Endothelial cell of umbilical vein (primary cell): Measurements from ENCODE around the gene CRKL. TPM values are rescaled to one million over a fixed set of nuclear protein-coding genes. Genes with fewer than 3 reads are reported as not detected.

ENCODE experiments used
- BruUV-seq: library from RNA; stranded (reverse); fragments of 400-500 nt; replicated peaks from 2 replicates; lab custom pipeline; 2021; lab: Mats Ljungman, UMichigan
- CTCF ChIA-PET: fragments of 300-600, 350-600 bp; sonication (Branson Sonifier 250); formaldehyde crosslinking; loops from one replicate; lab custom pipeline; 2021; ENCODE audit warnings: antibody characterized with exemption, inconsistent platforms; lab: Charles Lee
- POLR2A ChIA-PET: fragments of 300-600, 350-600 bp; sonication (Branson Sonifier 250); formaldehyde crosslinking; loops from one replicate; lab custom pipeline; 2021; ENCODE audit warnings: antibody characterized with exemption, inconsistent platforms; lab: Charles Lee
- DNase-seq: peaks from one replicate; pipeline ENCODE4 v3.0.0-alpha.2; 2011; ENCODE audit warnings: low read depth, low spot score
- FAIRE-seq: peaks from 2 replicates; lab custom pipeline; 2011; peaks lifted over from hg19 to GRCh38; lab: Jason Lieb, UNC
- H2AFZ ChIP-seq: 2 replicates; pipeline ENCODE4 v1.6.0; 2012; ENCODE audit warnings: low read depth, low read length, control low read depth, inconsistent platforms
- H3K27ac ChIP-seq: 2 replicates; pipeline ENCODE4 v1.5.1; 2011; ENCODE audit warnings: low read depth, mild to moderate bottlenecking, control low read depth, low read length, moderate library complexity; ENCODE audit not compliant: insufficient read depth
- H3K27me3 ChIP-seq, 2 experiments: 2 replicates each; pipeline versions ENCODE4 v1.6.0 to v1.6.1; 2011; ENCODE audit warnings: low read length in 2 of 2, mixed read lengths in 1 of 2; ENCODE audit not compliant: control insufficient read depth in 2 of 2, insufficient read depth in 2 of 2
- H3K36me3 ChIP-seq, 2 experiments: 2 replicates in 1 of 2; 3 replicates in 1 of 2; pipeline ENCODE4 v1.5.1; 2011; ENCODE audit warnings: low read length in 2 of 2, mild to moderate bottlenecking in 1 of 2, moderate library complexity in 1 of 2; ENCODE audit not compliant: control insufficient read depth in 2 of 2, insufficient read depth in 2 of 2; ENCODE audit errors: extremely low read depth in 1 of 2
- H3K4me1 ChIP-seq: 3 replicates; pipeline ENCODE4 v1.5.1; 2011; ENCODE audit warnings: mild to moderate bottlenecking, low read length; ENCODE audit not compliant: control insufficient read depth, insufficient read depth; ENCODE audit errors: extremely low read depth
- H3K4me2 ChIP-seq: 2 replicates; pipeline ENCODE4 v1.6.1; 2011; ENCODE audit warnings: low read length, control low read depth, mixed read lengths; ENCODE audit not compliant: insufficient read depth
- H3K4me3 ChIP-seq, 3 experiments: fragments of 200-600 bp in 1 of 3; sonication (generic), shearing (Covaris generic) in 1 of 3; replicated peaks in 1 of 3; 2 replicates each; pipeline ENCODE4 v1.5.1; 2011 to 2016; ENCODE audit warnings: control low read depth in 3 of 3, low read length in 3 of 3, mild to moderate bottlenecking in 2 of 3, inconsistent platforms in 1 of 3, low read depth in 1 of 3, moderate library complexity in 1 of 3; ENCODE audit not compliant: insufficient read depth in 1 of 3
- H3K79me2 ChIP-seq: 2 replicates; pipeline ENCODE4 v1.6.0; 2012; ENCODE audit warnings: low read length, inconsistent platforms; ENCODE audit not compliant: control insufficient read depth, insufficient read depth
- H3K9ac ChIP-seq: replicated peaks from 2 replicates; pipeline ENCODE3; 2011; ENCODE audit warnings: low read length, control low read depth; ENCODE audit not compliant: insufficient read depth; ENCODE audit errors: extremely low read depth
- H3K9me1 ChIP-seq: replicated peaks from 3 replicates; pipeline ENCODE4 v1.6.0; 2011; ENCODE audit warnings: mild to moderate bottlenecking, low read length; ENCODE audit not compliant: control insufficient read depth, insufficient read depth; ENCODE audit errors: extremely low read depth
- H3K9me3 ChIP-seq: replicated peaks from 2 replicates; pipeline ENCODE4 v1.5.1; 2012; ENCODE audit warnings: low read length, inconsistent platforms; ENCODE audit not compliant: control insufficient read depth, insufficient read depth
- H4K20me1 ChIP-seq: replicated peaks from 2 replicates; pipeline ENCODE3; 2011; ENCODE audit warnings: mild to moderate bottlenecking, low read length; ENCODE audit not compliant: control insufficient read depth, insufficient read depth; ENCODE audit errors: extremely low read depth
- EZH2 ChIP-seq: IDR thresholded peaks from 2 replicates; pipeline ENCODE4 v1.6.1; 2012; ENCODE audit warnings: borderline replicate concordance, low read depth, mild to moderate bottlenecking, moderate library complexity, low read length, inconsistent platforms; ENCODE audit not compliant: severe bottlenecking
- JUN ChIP-seq: IDR thresholded peaks from 2 replicates; pipeline ENCODE4 v1.6.1; 2011; ENCODE audit warnings: borderline replicate concordance, low read depth; ENCODE audit not compliant: insufficient read length, insufficient read depth
- MAX ChIP-seq: IDR thresholded peaks from 2 replicates; pipeline ENCODE4 v1.6.1; 2011; ENCODE audit not compliant: insufficient read depth, insufficient read length
- POLR2A ChIP-seq: IDR thresholded peaks from 2 replicates; pipeline ENCODE4 v1.6.1; 2012; ENCODE audit warnings: low read depth, mild to moderate bottlenecking, control low read depth, low read length
- POLR2AphosphoS5 ChIP-seq: IDR thresholded peaks from 2 replicates; pipeline ENCODE4 v1.6.1; 2012; ENCODE audit warnings: low read depth, mild to moderate bottlenecking, control low read depth, low read length, moderate library complexity; ENCODE audit not compliant: insufficient read depth
- dilution Hi-C: fragments of 300-500 bp; cut with MboI; formaldehyde crosslinking; loops from one replicate; pipeline ENCODE4 v1.15.0; 2019; ENCODE audit warnings: low sequenced_read_pairs; ENCODE audit not compliant: extremely low pct_ligation_motif_present
- intact Hi-C: fragments of 100-400 bp; cut with micrococcal nuclease; formaldehyde crosslinking; loops from one replicate; pipeline ENCODE4 v1.10.0; 2022
- polyA plus RNA-seq, 4 experiments: library from polyadenylated mRNA; depleted of rRNA in 3 of 4; stranded (reverse) in 3 of 4; unstranded in 1 of 4; fragments of >200 nt; gene quantifications; 2 replicates each; pipeline versions ENCODE4 v1.2.1 to v1.2.3, GENCODE V29; 2011 to 2012; ENCODE audit warnings: missing spikeins in 1 of 4
- total RNA-seq: library from RNA; stranded (reverse); gene quantifications from 2 replicates; pipeline ENCODE4 v1.2.3, GENCODE V29; 2021

The CRKL gene
- total and polyA plus RNA-seq, 2 donors (not counting 3 experiments of a cell fraction or from before 2014, with no cell fraction given), result 18.0 to 50.6 TPM

DNA sequence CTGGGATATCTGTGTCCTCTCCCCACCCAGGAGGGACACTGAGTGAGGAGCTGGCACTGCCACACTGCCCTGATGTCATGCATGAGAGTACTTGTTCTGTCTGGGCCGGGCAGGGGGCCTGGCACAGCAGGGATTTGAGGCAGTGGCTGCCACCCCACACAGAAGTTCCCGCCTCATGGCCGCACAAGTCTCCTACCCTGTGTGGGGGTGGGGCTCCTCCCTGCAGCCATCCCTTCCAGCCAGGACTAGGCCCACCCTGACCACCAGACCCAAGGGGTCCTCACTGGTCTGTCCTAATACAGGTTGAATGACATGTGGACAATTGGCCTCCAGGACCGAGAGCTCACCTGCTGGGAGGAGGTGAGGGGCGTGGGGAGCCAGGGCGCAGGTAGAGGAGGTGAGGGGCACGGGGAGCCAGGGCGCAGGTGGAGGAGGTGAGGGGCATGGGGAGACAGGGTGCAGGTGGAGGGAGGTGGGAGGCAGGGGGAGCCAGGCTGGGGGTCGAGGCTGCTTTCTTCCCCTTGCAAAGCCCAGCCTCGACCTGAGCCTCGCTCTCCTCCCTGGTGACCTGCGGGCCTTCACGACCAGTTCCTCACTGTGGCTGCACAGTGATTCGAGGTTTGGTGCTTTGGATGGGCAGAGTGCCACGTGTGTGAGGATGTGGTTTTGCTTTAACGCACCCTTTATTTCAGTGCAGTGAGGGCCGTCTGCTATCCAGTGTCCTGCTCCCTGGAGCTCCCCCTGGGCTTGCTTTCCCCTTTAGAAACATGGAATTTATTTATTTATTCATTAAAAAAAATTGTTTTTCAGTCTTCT is 72.3 kb downstream of the CRKL start:
- no peak for TF ChIP-seq POLR2A
- TF ChIP-seq MAX, result no peak
- no peak for TF ChIP-seq POLR2AphosphoS5
- TF ChIP-seq EZH2, result no peak
- TF ChIP-seq JUN, result no peak
- Histone ChIP-seq H4K20me1 (no peaks in the 10 kb centered on the region), H3K4me3 (no peak overlapping the region), H3K4me2 (no peak overlapping the region), H3K27ac (no peak overlapping the region), H3K79me2 (no peaks in the 10 kb centered on the region), H3K4me1 (no peaks in the 10 kb centered on the region), H3K9ac (no peak overlapping the region), H2AFZ (no peak overlapping the region), H3K9me1 (no peaks in the 10 kb centered on the region), H3K9me3 (no peaks in the 10 kb centered on the region), H3K36me3 (peaks cover 3 to 39% of the 10 kb centered on the region in 2 experiments), H3K27me3 (no peaks in the 10 kb centered on the region)
- intact Hi-C loops (no loop called here), dilution Hi-C loops (no loop called here)
- ChIA-PET POLR2A (no interaction called here), CTCF (interaction anchor here (0.7 kb wide), 1 partner anchor 104 kb away, joined by 3 read pairs; no protein-coding TSS in a partner anchor)
- no peak for DNase-seq
- no peak for FAIRE-seq
- no TSS peak for BruUV-seq
